B cell (primary cell): Measurements from ENCODE around the gene CWF19L2. TPM values are rescaled to one million over a fixed set of nuclear protein-coding genes. Genes with fewer than 3 reads are reported as not detected.

Experiments used
- ATAC-seq: fragments of 200-7000 bp; cut with Tn5 transposase; one replicate; pipeline ENCODE4 v1.10.0; 2021; ENCODE audit warnings: low read depth, mild to moderate bottlenecking, moderate number of reproducible peaks, moderate library complexity
- CTCF ChIA-PET: fragments of 350-600 bp; sonication (Branson Sonifier 250); formaldehyde crosslinking; loops from one replicate; lab custom pipeline; 2021; ENCODE audit warnings: antibody characterized with exemption, inconsistent platforms; lab: Charles Lee
- POLR2A ChIA-PET: fragments of 350-600 bp; sonication (Branson Sonifier 250); formaldehyde crosslinking; loops from one replicate; lab custom pipeline; 2021; ENCODE audit warnings: antibody characterized with exemption; lab: Charles Lee
- DNase-seq: peaks from one replicate; pipeline ENCODE4 v3.0.0; 2013
- H2AFZ ChIP-seq: 2 replicates; pipeline ENCODE4 v1.6.1; 2012; ENCODE audit warnings: mild to moderate bottlenecking, low read depth, low read length; ENCODE audit not compliant: insufficient read depth, poor library complexity, severe bottlenecking
- H3K27ac ChIP-seq, 2 donors: 1 replicate in 1 of 2; 2 replicates in 1 of 2; pipeline ENCODE4 v1.5.1; 2012 to 2013; ENCODE audit warnings: low read length in 2 of 2, mild to moderate bottlenecking in 2 of 2, moderate library complexity in 1 of 2
- H3K27me3 ChIP-seq, 4 experiments: fragments of 200-600 bp in 1 of 4; sonication (generic) in 1 of 4; replicated peaks in 1 of 4; 1 replicate in 2 of 4; 2 replicates in 2 of 4; pipeline versions ENCODE4 v1.6.1 to v1.7.0; 2013 to 2016; ENCODE audit warnings: low read length in 3 of 4, mild to moderate bottlenecking in 2 of 4, mixed read lengths in 1 of 4, moderate library complexity in 1 of 4; ENCODE audit not compliant: insufficient read depth in 4 of 4, control insufficient read depth in 3 of 4; ENCODE audit errors: control extremely low read depth in 1 of 4
- H3K36me3 ChIP-seq, 2 experiments: replicated peaks in 1 of 2; 1 replicate in 1 of 2; 2 replicates in 1 of 2; pipeline versions ENCODE4 v1.6.1 to v1.7.1; 2013; ENCODE audit warnings: low read length in 1 of 2; ENCODE audit not compliant: insufficient read depth in 2 of 2, control insufficient read depth in 1 of 2; ENCODE audit errors: control extremely low read depth in 1 of 2, extremely low read depth in 1 of 2
- H3K4me1 ChIP-seq, 2 donors: fragments of 200-600 bp in 1 of 2; sonication (generic) in 1 of 2; 1 replicate in 1 of 2; 2 replicates in 1 of 2; pipeline versions ENCODE4 v1.5.1 to v1.6.1; 2013 to 2017; ENCODE audit warnings: low read length in 2 of 2; ENCODE audit not compliant: control insufficient read depth in 2 of 2, insufficient read depth in 2 of 2
- H3K4me2 ChIP-seq: replicated peaks from 2 replicates; pipeline ENCODE3; 2012; ENCODE audit warnings: mild to moderate bottlenecking, low read depth, low read length; ENCODE audit not compliant: poor library complexity, severe bottlenecking
- H3K4me3 ChIP-seq, 5 experiments: fragments of 200-600 bp in 1 of 5; sonication (generic) in 1 of 5; 1 replicate in 3 of 5; 2 replicates in 2 of 5; pipeline versions ENCODE4 v1.5.1 to v1.7.0; 2011 to 2016; ENCODE audit warnings: low read length in 4 of 5, mild to moderate bottlenecking in 4 of 5, low read depth in 2 of 5, control low read depth in 1 of 5, moderate library complexity in 1 of 5; ENCODE audit not compliant: insufficient read depth in 1 of 5; ENCODE audit errors: control extremely low read depth in 1 of 5, extremely low read depth in 1 of 5
- H3K79me2 ChIP-seq: fragments of 200-600 bp; sonication (generic); one replicate; pipeline ENCODE4 v1.6.0; 2016; ENCODE audit warnings: low read length; ENCODE audit not compliant: control insufficient read depth, insufficient read depth
- H3K9ac ChIP-seq: fragments of 200-600 bp; sonication (generic); 2 replicates; pipeline ENCODE4 v1.6.1; 2017; ENCODE audit warnings: mild to moderate bottlenecking, low read length, moderate library complexity
- H3K9me3 ChIP-seq, 3 donors: one replicate each; pipeline versions ENCODE4 v1.6.1 to v1.7.1; 2013; ENCODE audit warnings: low read length in 2 of 3; ENCODE audit not compliant: control insufficient read depth in 2 of 3, insufficient read depth in 1 of 3; ENCODE audit errors: control extremely low read depth in 1 of 3
- H4K20me1 ChIP-seq: 2 replicates; pipeline ENCODE4 v1.6.0; 2012; ENCODE audit warnings: mild to moderate bottlenecking, low read length; ENCODE audit not compliant: insufficient read depth, control insufficient read depth, poor library complexity, severe bottlenecking
- H3K27ac Mint-ChIP-seq: one replicate; pipeline ENCODE4 v1.8.0; 2021; ENCODE audit warnings: mixed read lengths
- H3K27me3 Mint-ChIP-seq: one replicate; pipeline ENCODE4 v1.8.0; 2021; ENCODE audit warnings: mixed read lengths
- H3K4me1 Mint-ChIP-seq: one replicate; pipeline ENCODE4 v1.8.0; 2021; ENCODE audit warnings: mixed read lengths
- H3K4me3 Mint-ChIP-seq: one replicate; pipeline ENCODE4 v1.8.0; 2021; ENCODE audit warnings: mixed read lengths
- H3K9me3 Mint-ChIP-seq: one replicate; pipeline ENCODE4 v1.8.0; 2022; ENCODE audit warnings: mixed read lengths; ENCODE audit not compliant: insufficient read depth
- CTCF ChIP-seq: fragments of 200-600 bp; IDR thresholded peaks from one replicate; pipeline ENCODE4 v1.8.0; 2022; ENCODE audit warnings: antibody characterized with exemption, mild to moderate bottlenecking
- EZH2 ChIP-seq: IDR thresholded peaks from 2 replicates; pipeline ENCODE4 v1.6.1; 2012; ENCODE audit warnings: borderline replicate concordance, low read depth, mild to moderate bottlenecking, moderate library complexity, low read length; ENCODE audit not compliant: insufficient read depth, poor library complexity, severe bottlenecking
- WGBS: methylation state at CpG from one replicate; pipeline ENCODE4 v1.1.5; 2013; ENCODE audit warnings: missing lambda C conversion rate; ENCODE audit not compliant: insufficient coverage; 5-methylcytosine and 5-hydroxymethylcytosine counted together
- intact Hi-C: fragments of 100-400 bp; cut with micrococcal nuclease; formaldehyde crosslinking; loops from one replicate; pipeline ENCODE4 v1.10.0; 2022
- polyA plus RNA-seq: library from polyadenylated mRNA; depleted of rRNA; stranded (reverse); fragments of >200 nt; gene quantifications from 2 replicates; pipeline ENCODE4 v1.2.3, GENCODE V29; 2012
- total RNA-seq, 2 donors: library from RNA; stranded (reverse); fragments of 120-200 nt in 1 of 2; gene quantifications; 1 replicate in 1 of 2; 2 replicates in 1 of 2; pipeline versions ENCODE4 v1.2.3 to v1.2.4, GENCODE V29; 2013 to 2022

CWF19L2 gene
- total and polyA plus RNA-seq, 2 donors (not counting 1 experiment from before 2014, with no cell fraction given): 2.4 to 44.3 TPM

GRCh38 chr11:107496011-107496410, 38.4 kb upstream of the CWF19L2 start:
- peaks cover 0 to 4% (median 2%) of the 10 kb centered on the region in 3 donors for H3K9me3 ChIP-seq
- no peak overlapping the region for H3K27ac ChIP-seq
- intact Hi-C loops: no loop called here
- no peaks in the 10 kb centered on the region for H3K4me1 Mint-ChIP-seq
- no peak overlapping the region for H3K9ac ChIP-seq
- no peak overlapping the region for H3K27ac Mint-ChIP-seq
- H3K79me2 ChIP-seq: no peaks in the 10 kb centered on the region
- no peak overlapping the region for H3K4me3 ChIP-seq
- no peak for DNase-seq
- 95% methylated on average over 2 of the region's 4 CpGs for WGBS
- CTCF ChIA-PET: no interaction called here
- no peaks in the 10 kb centered on the region for H3K36me3 ChIP-seq
- ATAC-seq: no peak
- H3K9me3 Mint-ChIP-seq: no peaks in the 10 kb centered on the region
- H2AFZ ChIP-seq: no peak overlapping the region
- H3K27me3 Mint-ChIP-seq: peaks cover 5% of the 10 kb centered on the region
- POLR2A ChIA-PET: no interaction called here
- TF ChIP-seq CTCF (no peak), EZH2 (no peak)
- no peak overlapping the region for H3K4me2 ChIP-seq
- no peak overlapping the region for H3K4me3 Mint-ChIP-seq
- H3K4me1 ChIP-seq: no peaks in the 10 kb centered on the region
- H4K20me1 ChIP-seq: no peaks in the 10 kb centered on the region
- H3K27me3 ChIP-seq: no peaks in the 10 kb centered on the region

- Histone ChIP-seq H3K9me3 (peaks cover 0 to 4% (median 0%) of the 10 kb centered on the region in 3 donors), H3K79me2 (no peaks in the 10 kb centered on the region), H3K4me3 (no peak overlapping the region), H3K4me1 (no peaks in the 10 kb centered on the region), H3K27me3 (no peaks in the 10 kb centered on the region), H3K27ac (no peak overlapping the region), H4K20me1 (no peaks in the 10 kb centered on the region), H3K36me3 (no peaks in the 10 kb centered on the region), H3K9ac (no peak overlapping the region), H2AFZ (no peak overlapping the region), H3K4me2 (no peak overlapping the region)
- no peaks in the 10 kb centered on the region for H3K9me3 Mint-ChIP-seq
- no peak for DNase-seq
- intact Hi-C loops: no loop called here
- ChIA-PET CTCF (no interaction called here), POLR2A (no interaction called here)
- H3K27me3 Mint-ChIP-seq: peaks cover 5% of the 10 kb centered on the region
- no peak overlapping the region for H3K4me3 Mint-ChIP-seq
- no peaks in the 10 kb centered on the region for H3K4me1 Mint-ChIP-seq
- WGBS: no CpG with 5 or more reads among the region's 1 CpG
- ATAC-seq: no peak
- H3K27ac Mint-ChIP-seq: no peak overlapping the region
- TF ChIP-seq CTCF (no peak), EZH2 (no peak)
These were observed 36.4 kb upstream of the CWF19L2 start for GRCh38 chr11:107494055-107494454.
